Progenitor cell of endocrine pancreas (in vitro differentiated cells): Measurements from ENCODE around the gene COASY. TPM values are rescaled to one million over a fixed set of nuclear protein-coding genes. Genes with fewer than 3 reads are reported as not detected.
A peak's percentile ranks its signal among the peaks of the same experiment; 100 is the strongest.

Experiments used
- DNase-seq: peaks from one replicate; pipeline ENCODE4 v3.0.0; 2021; ENCODE audit warnings: low spot score; ENCODE audit not compliant: unreplicated experiment
- H3K27ac Mint-ChIP-seq: 2 replicates; pipeline ENCODE4 v1.8.0; 2021; ENCODE audit warnings: mild to moderate bottlenecking, moderate library complexity, mixed read lengths
- H3K27me3 Mint-ChIP-seq: 2 replicates; pipeline ENCODE4 v1.8.0; 2021; ENCODE audit warnings: mixed read lengths
- H3K36me3 Mint-ChIP-seq: 2 replicates; pipeline ENCODE4 v1.8.0; 2022; ENCODE audit warnings: mixed read lengths; ENCODE audit not compliant: insufficient read depth
- H3K4me1 Mint-ChIP-seq: 2 replicates; pipeline ENCODE4 v1.8.0; 2021; ENCODE audit warnings: low read depth, mixed read lengths
- H3K4me3 Mint-ChIP-seq: 2 replicates; pipeline ENCODE4 v1.8.0; 2021; ENCODE audit warnings: low read depth, mild to moderate bottlenecking, moderate library complexity, mixed read lengths
- H3K9me3 Mint-ChIP-seq: 2 replicates; pipeline ENCODE4 v1.8.0; 2021; ENCODE audit warnings: low read depth, mixed read lengths
- CTCF ChIP-seq: fragments of 200-600 bp; sonication (generic); IDR thresholded peaks from one replicate; pipeline ENCODE4 v1.5.0; 2021; ENCODE audit warnings: antibody characterized with exemption, mild to moderate bottlenecking; ENCODE audit not compliant: unreplicated experiment
- microRNA-seq: library from miRNA; unstranded; fragments of <30 nt; microRNA quantifications from one replicate; pipeline ENCODE4 v1.1.0, GENCODE V29; 2020; ENCODE audit warnings: borderline number of aligned reads; ENCODE audit not compliant: unreplicated experiment
- total RNA-seq: library from RNA; stranded (reverse); gene quantifications from 2 replicates; pipeline ENCODE4 v1.2.1, GENCODE V29; 2021

COASY gene
- total RNA-seq, 1 donor from 2014 or later, result 66.9 TPM

GRCh38 chr17:42612013-42612412, 50.1 kb downstream of the COASY start:
- H3K4me1 Mint-ChIP-seq, result peaks cover 15% of the 10 kb centered on the region
- no peak for TF ChIP-seq CTCF
- H3K4me3 Mint-ChIP-seq, result no peak overlapping the region
- H3K27me3 Mint-ChIP-seq, result no peaks in the 10 kb centered on the region
- peaks cover 15% of the 10 kb centered on the region for H3K36me3 Mint-ChIP-seq
- DNase-seq, result no peak
- no peaks in the 10 kb centered on the region for H3K9me3 Mint-ChIP-seq
- no peak overlapping the region for H3K27ac Mint-ChIP-seq

GRCh38 chr17:42613699-42614295, 51.8 kb downstream of the COASY start:
- Mint-ChIP-seq H3K4me3 (no peak overlapping the region), H3K27me3 (no peaks in the 10 kb centered on the region), H3K36me3 (peaks cover 15% of the 10 kb centered on the region), H3K9me3 (no peaks in the 10 kb centered on the region), H3K27ac (no peak overlapping the region), H3K4me1 (peaks cover 7% of the 10 kb centered on the region)
- no peak for TF ChIP-seq CTCF
- no peak for DNase-seq

Small RNAs within 50 kb of the gene (microRNA-seq; reads per million reads assigned to microRNA genes)
- gene MIR5010, result 11.9 reads per million, percentile 21 among the genes with 10 or more reads in this experiment

Other genes with a start within 250 kb of the COASY start
- 41.2 and 42.2 TPM in 2 replicates for gene STAT3, start 173.7 kb upstream of the COASY start, total RNA-seq
- gene CAVIN1, start 138.9 kb upstream of the COASY start, total RNA-seq, result 1.1 and 1.8 TPM in 2 replicates
- 86.3 and 90.5 TPM in 2 replicates for gene ATP6V0A1, start 103.3 kb upstream of the COASY start, total RNA-seq
- gene NAGLU, start 25.9 kb upstream of the COASY start, total RNA-seq, result 19.0 and 22.9 TPM in 2 replicates
- 1.4 and 2.4 TPM in 2 replicates for gene HSD17B1, start 9.2 kb upstream of the COASY start, total RNA-seq
- 26.8 and 33.7 TPM in 2 replicates for gene MLX, start 5.0 kb downstream of the COASY start, total RNA-seq
- gene PSMC3IP, start 15.6 kb downstream of the COASY start, total RNA-seq, result 18.1 and 19.6 TPM in 2 replicates
- 66.2 and 80.5 TPM in 2 replicates for gene RETREG3, start 47.2 kb downstream of the COASY start, total RNA-seq
- 53.8 and 53.9 TPM in 2 replicates for gene TUBG1, start 47.5 kb downstream of the COASY start, total RNA-seq
- 26.9 and 31.3 TPM in 2 replicates for gene TUBG2, start 97.1 kb downstream of the COASY start, total RNA-seq
- 14.1 and 16.2 TPM in 2 replicates for gene PLEKHH3, start 114.8 kb downstream of the COASY start, total RNA-seq
- gene CCR10, start 119.7 kb downstream of the COASY start, total RNA-seq, result 0.49 and 1.1 TPM in 2 replicates
- gene CNTNAP1, start 120.4 kb downstream of the COASY start, total RNA-seq, result 2.3 and 2.5 TPM in 2 replicates
- gene EZH1, start 182.9 kb downstream of the COASY start, total RNA-seq, result 31.4 and 31.9 TPM in 2 replicates
- gene RAMP2, start 199.1 kb downstream of the COASY start, total RNA-seq, result 4.3 and 4.4 TPM in 2 replicates
- 76.5 and 81.3 TPM in 2 replicates for gene VPS25, start 211.3 kb downstream of the COASY start, total RNA-seq
- 5.8 and 6.3 TPM in 2 replicates for gene WNK4, start 218.5 kb downstream of the COASY start, total RNA-seq
- 84.9 and 85.4 TPM in 2 replicates for gene COA3, start 236.6 kb downstream of the COASY start, total RNA-seq
- not detected in 2 replicates for gene CNTD1, start 236.7 kb downstream of the COASY start, total RNA-seq